ENCODE measurements around the gene PMEPA1.
A peak's percentile ranks its signal among the peaks of the same experiment; 100 is the strongest.

PMEPA1 gene

GRCh38 chr20:57709823-57710799 lies at the start of gene PMEPA1:
PMEPA1 (minus strand) TSS chr20:57710015; CDS start chr20:57709582, 433 bp downstream.
- DNase-seq (ENCODE audit: low read depth): peak; percentile 73

- no peak for DNase-seq (ENCODE audit: low read depth)
Measured at GRCh38 chr20:57757767-57758166, 48.0 kb upstream of the PMEPA1 start.

- no peak for DNase-seq (ENCODE audit: low read depth)
Measured at GRCh38 chr20:57756921-57757320, 47.1 kb upstream of the PMEPA1 start.

GRCh38 chr20:57756213-57756612 lies 46.4 kb upstream of the PMEPA1 start:
- no peak for DNase-seq (ENCODE audit: low read depth)

GRCh38 chr20:57755609-57756008 lies 45.8 kb upstream of the PMEPA1 start:
- no peak for DNase-seq (ENCODE audit: low read depth)

GRCh38 chr20:57754190-57754589 lies 44.4 kb upstream of the PMEPA1 start:
- DNase-seq (ENCODE audit: low read depth): no peak

GRCh38 chr20:57753332-57754164 lies 43.7 kb upstream of the PMEPA1 start:
- no peak for DNase-seq (ENCODE audit: low read depth)

- no peak for DNase-seq (ENCODE audit: low read depth)
Measured at GRCh38 chr20:57751411-57751810, 41.6 kb upstream of the PMEPA1 start.

- DNase-seq (ENCODE audit: low read depth): no peak
Measured at GRCh38 chr20:57749869-57750268, 40.1 kb upstream of the PMEPA1 start.

- DNase-seq (ENCODE audit: low read depth): no peak
Measured at GRCh38 chr20:57749131-57749690, 39.4 kb upstream of the PMEPA1 start.

GRCh38 chr20:57748601-57749130 lies 38.9 kb upstream of the PMEPA1 start:
- peak; percentile 4 for DNase-seq (ENCODE audit: low read depth)

GRCh38 chr20:57747861-57748481 lies 38.2 kb upstream of the PMEPA1 start:
- DNase-seq (ENCODE audit: low read depth): no peak

- DNase-seq (ENCODE audit: low read depth): no peak
Measured at GRCh38 chr20:57746832-57747404, 37.1 kb upstream of the PMEPA1 start.

GRCh38 chr20:57746201-57746600 lies 36.4 kb upstream of the PMEPA1 start:
- DNase-seq (ENCODE audit: low read depth): no peak

GRCh38 chr20:57744206-57744605 lies 34.4 kb upstream of the PMEPA1 start:
- DNase-seq (ENCODE audit: low read depth): no peak

GRCh38 chr20:57743450-57744095 lies 33.8 kb upstream of the PMEPA1 start:
- DNase-seq (ENCODE audit: low read depth): no peak

GRCh38 chr20:57742507-57743181 lies 32.8 kb upstream of the PMEPA1 start:
- DNase-seq (ENCODE audit: low read depth): no peak

GRCh38 chr20:57738484-57738883 lies 28.7 kb upstream of the PMEPA1 start:
- DNase-seq (ENCODE audit: low read depth): no peak

GRCh38 chr20:57738053-57738452 lies 28.2 kb upstream of the PMEPA1 start:
- DNase-seq (ENCODE audit: low read depth): no peak

- no peak for DNase-seq (ENCODE audit: low read depth)
Measured at GRCh38 chr20:57737349-57737748, 27.5 kb upstream of the PMEPA1 start.

All from stimulated activated CD8-positive, alpha-beta memory T cell treated with anti-CD3 and anti-CD28 coated beads, Interleukin-7, amount 100 ng/mL, for 24 hours (primary cell).